HG03342 (cell line): ENCODE results near the gene CENPF.
"Not testable (repeated sequence)": the region's sequence is repeated elsewhere in the genome, so short reads cannot be mapped to it uniquely, and the experiment has no call there.

Experiments used
- ATAC-seq: cut with Tn5 transposase; IDR thresholded peaks from one replicate; pipeline ENCODE4 v1.9.1; 2021; ENCODE audit warnings: mild to moderate bottlenecking, moderate library complexity; ENCODE audit not compliant: unreplicated experiment

Gene CENPF

GRCh38 chr1:214650664-214651063 lies 47.7 kb downstream of the CENPF start:
- ATAC-seq = no peak

GRCh38 chr1:214657299-214657698 lies 54.3 kb downstream of the CENPF start:
- no peak for ATAC-seq

- ATAC-seq = no peak
Measured at GRCh38 chr1:214658175-214658574, 55.2 kb downstream of the CENPF start.

- ATAC-seq = no peak
Measured at GRCh38 chr1:214658785-214659184, 55.8 kb downstream of the CENPF start.

- no peak for ATAC-seq
Measured at GRCh38 chr1:214660190-214660589, 57.2 kb downstream of the CENPF start.

GRCh38 chr1:214660900-214661299 lies 57.9 kb downstream of the CENPF start:
- ATAC-seq = no peak

- ATAC-seq = no peak
Measured at GRCh38 chr1:214662223-214662785, 59.3 kb downstream of the CENPF start.

GRCh38 chr1:214664651-214665433 lies 61.8 kb downstream of the CENPF start:
- no peak for ATAC-seq

GRCh38 chr1:214665606-214666110 lies 62.7 kb downstream of the CENPF start:
- ATAC-seq = no peak

GRCh38 chr1:214666674-214667073 lies 63.7 kb downstream of the CENPF start:
- no peak for ATAC-seq

- ATAC-seq = no peak
Measured at GRCh38 chr1:214670098-214670497, 67.1 kb downstream of the CENPF start.

GRCh38 chr1:214673029-214673428 lies 70.0 kb downstream of the CENPF start:
- ATAC-seq = not testable (repeated sequence)

- no peak for ATAC-seq
Measured at GRCh38 chr1:214673576-214673975, 70.6 kb downstream of the CENPF start.

GRCh38 chr1:214675524-214675923 lies 72.5 kb downstream of the CENPF start:
- ATAC-seq = not testable (repeated sequence)

- no peak for ATAC-seq
Measured at GRCh38 chr1:214676747-214677146, 73.8 kb downstream of the CENPF start.

GRCh38 chr1:214677945-214678344 lies 75.0 kb downstream of the CENPF start:
- ATAC-seq = no peak

- ATAC-seq = no peak
Measured at GRCh38 chr1:214678386-214678785, 75.4 kb downstream of the CENPF start.

- ATAC-seq = no peak
Measured at GRCh38 chr1:214683621-214684020, 80.6 kb downstream of the CENPF start.

GRCh38 chr1:214685906-214686305 lies 82.9 kb downstream of the CENPF start:
- ATAC-seq = no peak

- ATAC-seq = no peak
Measured at GRCh38 chr1:214686497-214686896, 83.5 kb downstream of the CENPF start.

GRCh38 chr1:214688891-214689290 lies 85.9 kb downstream of the CENPF start:
- ATAC-seq = no peak

GRCh38 chr1:214694769-214695168 lies 91.8 kb downstream of the CENPF start:
- no peak for ATAC-seq
